Thoracic aorta (tissue), 2 donors: Measurements from ENCODE around the gene TRAK2. TPM values are rescaled to one million over a fixed set of nuclear protein-coding genes. Genes with fewer than 3 reads are reported as not detected.

ENCODE experiments used
- ATAC-seq: fragments of 150-250 bp; one replicate; pipeline ENCODE4 v1.8.0; 2017; ENCODE audit warnings: low read depth; ENCODE audit not compliant: insufficient number of reproducible peaks, low FRiP score
- DNase-seq: peaks from one replicate; pipeline ENCODE4 v3.0.0-alpha.2; 2020; ENCODE audit warnings: low spot score
- H3K27ac ChIP-seq, 2 donors: fragments of 200-600 bp; sonication (generic); 1 replicate in 1 of 2; 2 replicates in 1 of 2; pipeline ENCODE4 v1.5.1; 2016; ENCODE audit warnings: mild to moderate bottlenecking in 2 of 2, moderate library complexity in 2 of 2
- H3K27me3 ChIP-seq: fragments of 200-600 bp; sonication (generic); replicated peaks from 2 replicates; pipeline ENCODE4 v1.6.0; 2016; ENCODE audit warnings: mild to moderate bottlenecking; ENCODE audit not compliant: insufficient read depth
- H3K36me3 ChIP-seq: fragments of 200-600 bp; sonication (generic); one replicate; pipeline ENCODE4 v1.5.1; 2016
- H3K4me1 ChIP-seq, 2 donors: fragments of 200-600 bp; sonication (generic); 1 replicate in 1 of 2; 2 replicates in 1 of 2; pipeline versions ENCODE4 v1.5.1 to v1.6.0; 2016; ENCODE audit warnings: low read depth in 2 of 2, mild to moderate bottlenecking in 1 of 2; ENCODE audit not compliant: control insufficient read depth in 1 of 2
- H3K4me3 ChIP-seq: fragments of 200-600 bp; sonication (generic); 2 replicates; pipeline ENCODE4 v1.5.1; 2016; ENCODE audit warnings: mild to moderate bottlenecking
- H3K9me3 ChIP-seq: fragments of 200-600 bp; sonication (generic); 2 replicates; pipeline ENCODE4 v1.5.1; 2016
- total RNA-seq, 2 donors: library from RNA; depleted of rRNA; stranded (reverse); fragments of >200 nt; gene quantifications; one replicate each; pipeline versions ENCODE4 v1.1.0 to v1.2.3, GENCODE V29; 2016
- TF ChIP-seq, protein P1 (sequence below): fragments of 200-600 bp; sonication (generic); IDR thresholded peaks from one replicate; pipeline ENCODE4 v1.5.1; 2019; ENCODE audit warnings: antibody characterized with exemption

Gene TRAK2
- total RNA-seq, 2 donors from 2014 or later: 69.3 to 88.5 TPM

DNA sequence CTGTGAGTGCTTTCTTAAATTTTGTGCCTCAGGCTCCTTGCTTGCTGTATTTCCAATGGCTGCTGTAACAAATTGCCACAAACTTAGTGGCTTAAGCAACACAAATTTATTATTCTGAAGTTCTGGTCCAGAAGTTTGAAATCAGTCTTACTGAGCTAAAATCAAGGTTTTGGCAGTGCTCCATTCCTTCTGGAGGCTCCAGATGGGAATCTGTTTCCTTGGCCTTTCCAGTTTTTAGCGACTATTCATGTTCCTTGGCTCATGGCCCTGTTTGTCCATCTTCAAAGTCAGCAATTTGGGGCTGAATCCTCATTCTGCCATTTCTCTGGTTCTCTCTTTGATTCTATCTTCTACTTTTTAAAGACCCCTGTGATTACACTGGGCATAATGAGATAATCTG, 32.1 kb upstream of the TRAK2 start:
- Histone ChIP-seq H3K27me3 (no peaks in the 10 kb centered on the region), H3K4me3 (no peak overlapping the region), H3K9me3 (no peaks in the 10 kb centered on the region), H3K27ac (no peak overlapping the region), H3K36me3 (peaks cover 8% of the 10 kb centered on the region), H3K4me1 (no peaks in the 10 kb centered on the region)
- DNase-seq: no peak
- no peak for ATAC-seq
- TF ChIP-seq, protein P1, sequence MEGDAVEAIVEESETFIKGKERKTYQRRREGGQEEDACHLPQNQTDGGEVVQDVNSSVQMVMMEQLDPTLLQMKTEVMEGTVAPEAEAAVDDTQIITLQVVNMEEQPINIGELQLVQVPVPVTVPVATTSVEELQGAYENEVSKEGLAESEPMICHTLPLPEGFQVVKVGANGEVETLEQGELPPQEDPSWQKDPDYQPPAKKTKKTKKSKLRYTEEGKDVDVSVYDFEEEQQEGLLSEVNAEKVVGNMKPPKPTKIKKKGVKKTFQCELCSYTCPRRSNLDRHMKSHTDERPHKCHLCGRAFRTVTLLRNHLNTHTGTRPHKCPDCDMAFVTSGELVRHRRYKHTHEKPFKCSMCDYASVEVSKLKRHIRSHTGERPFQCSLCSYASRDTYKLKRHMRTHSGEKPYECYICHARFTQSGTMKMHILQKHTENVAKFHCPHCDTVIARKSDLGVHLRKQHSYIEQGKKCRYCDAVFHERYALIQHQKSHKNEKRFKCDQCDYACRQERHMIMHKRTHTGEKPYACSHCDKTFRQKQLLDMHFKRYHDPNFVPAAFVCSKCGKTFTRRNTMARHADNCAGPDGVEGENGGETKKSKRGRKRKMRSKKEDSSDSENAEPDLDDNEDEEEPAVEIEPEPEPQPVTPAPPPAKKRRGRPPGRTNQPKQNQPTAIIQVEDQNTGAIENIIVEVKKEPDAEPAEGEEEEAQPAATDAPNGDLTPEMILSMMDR: no peak

DNA sequence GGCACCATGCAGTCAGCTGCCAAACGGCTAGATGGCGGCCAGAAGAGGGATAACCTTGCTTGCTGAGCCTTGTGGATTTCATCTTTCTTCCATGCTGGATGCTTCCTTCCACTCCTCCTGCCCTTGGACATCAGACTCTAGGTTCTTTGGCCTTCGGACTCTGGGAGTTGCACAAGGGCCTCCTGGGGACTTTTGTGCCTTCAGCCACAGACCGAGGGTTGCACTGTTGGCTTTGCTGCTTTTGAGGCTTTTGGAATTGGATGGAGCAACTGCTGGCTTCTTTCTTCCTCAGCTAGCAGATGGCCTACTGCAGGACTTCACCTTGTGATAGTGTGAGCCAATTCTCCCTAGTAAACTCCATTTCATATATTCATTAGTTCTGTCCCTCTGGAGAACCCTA, 31.3 kb upstream of the TRAK2 start:
- Histone ChIP-seq H3K27ac (no peak overlapping the region), H3K36me3 (peaks cover 16% of the 10 kb centered on the region), H3K9me3 (no peaks in the 10 kb centered on the region), H3K27me3 (no peaks in the 10 kb centered on the region), H3K4me1 (no peaks in the 10 kb centered on the region), H3K4me3 (no peak overlapping the region)
- no peak for DNase-seq
- TF ChIP-seq, protein P1: no peak
- ATAC-seq: no peak

GRCh38 chr2:201472411-201472810, 21.2 kb upstream of the TRAK2 start:
- Histone ChIP-seq H3K4me1 (no peaks in the 10 kb centered on the region), H3K9me3 (no peaks in the 10 kb centered on the region), H3K4me3 (no peak overlapping the region), H3K27me3 (no peaks in the 10 kb centered on the region), H3K36me3 (peaks cover 15% of the 10 kb centered on the region), H3K27ac (no peak overlapping the region)
- TF ChIP-seq, protein P1: no peak
- ATAC-seq: no peak
- no peak for DNase-seq

GRCh38 chr2:201471732-201472393, 20.6 kb upstream of the TRAK2 start:
- ATAC-seq (no peak), DNase-seq (no peak)
- no peaks in the 10 kb centered on the region for H3K9me3 ChIP-seq
- H3K36me3 ChIP-seq: peaks cover 12% of the 10 kb centered on the region
- no peak overlapping the region for H3K27ac ChIP-seq
- no peak overlapping the region for H3K4me3 ChIP-seq
- H3K27me3 ChIP-seq: no peaks in the 10 kb centered on the region
- H3K4me1 ChIP-seq: peaks cover 0 to 4% of the 10 kb centered on the region in 2 donors
- TF ChIP-seq, protein P1: no peak

DNA sequence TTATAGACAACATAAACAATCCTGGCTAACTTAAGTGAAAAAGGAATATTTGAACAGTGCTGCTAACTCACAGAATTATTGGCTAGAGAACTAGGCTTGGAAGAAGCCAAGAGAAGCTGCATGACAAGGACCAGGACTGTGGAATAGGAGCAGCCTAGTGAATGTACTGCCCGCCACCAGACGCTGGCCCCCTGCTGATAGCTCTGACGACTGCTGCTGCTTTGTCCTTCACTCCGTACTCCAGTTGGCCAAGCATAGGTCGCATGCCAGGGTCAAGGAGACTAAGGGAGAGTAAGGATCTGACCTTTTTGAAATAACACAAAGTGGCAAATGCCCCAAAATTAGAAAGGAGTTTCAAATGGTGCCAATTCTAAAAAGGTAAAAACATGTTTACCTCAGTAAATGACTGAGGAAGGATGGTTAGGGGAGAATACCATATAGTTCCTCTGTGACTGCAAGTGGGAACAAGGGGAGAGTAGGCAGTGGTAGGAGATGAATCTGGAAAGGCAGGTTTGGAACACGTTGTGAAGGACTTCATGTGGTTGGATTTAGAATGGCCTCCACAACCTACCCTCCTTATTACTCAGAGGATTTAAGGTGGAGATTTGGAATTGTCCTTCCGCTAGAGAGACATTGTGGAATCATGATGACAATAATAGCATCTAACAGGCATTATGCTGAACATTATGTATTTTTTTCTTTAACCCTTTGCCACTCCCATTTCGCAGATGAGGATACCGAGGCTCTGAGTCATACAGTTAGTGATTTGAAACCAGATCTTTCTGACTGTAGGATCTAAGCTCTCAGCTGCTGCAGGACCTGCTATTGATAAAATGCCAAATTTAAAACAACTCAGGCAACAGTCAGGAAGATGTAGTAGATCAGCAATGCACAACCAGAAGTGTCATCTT, 19.8 kb upstream of the TRAK2 start:
- no peak for ATAC-seq
- Histone ChIP-seq H3K36me3 (peaks cover 9% of the 10 kb centered on the region), H3K27ac (no peak overlapping the region), H3K4me1 (peaks cover 0 to 12% of the 10 kb centered on the region in 2 donors), H3K9me3 (no peaks in the 10 kb centered on the region), H3K27me3 (no peaks in the 10 kb centered on the region), H3K4me3 (no peak overlapping the region)
- TF ChIP-seq, protein P1: no peak
- DNase-seq: no peak
